8988T (cell line): ENCODE results near the gene SEPTIN11.

ENCODE experiments used
- DNase-seq: peaks from one replicate; pipeline ENCODE4 v3.0.0; 2011

The SEPTIN11 gene

GRCh38 chr4:76949276-76950051, at the start of gene SEPTIN11:
Gene SEPTIN11 (plus strand): TSS chr4:76949752. CDS start chr4:76949904, 152 bp downstream.
- peak; percentile 79 for DNase-seq

GRCh38 chr4:76902233-76902890, 47.2 kb upstream of the SEPTIN11 start:
- no peak for DNase-seq

DNA sequence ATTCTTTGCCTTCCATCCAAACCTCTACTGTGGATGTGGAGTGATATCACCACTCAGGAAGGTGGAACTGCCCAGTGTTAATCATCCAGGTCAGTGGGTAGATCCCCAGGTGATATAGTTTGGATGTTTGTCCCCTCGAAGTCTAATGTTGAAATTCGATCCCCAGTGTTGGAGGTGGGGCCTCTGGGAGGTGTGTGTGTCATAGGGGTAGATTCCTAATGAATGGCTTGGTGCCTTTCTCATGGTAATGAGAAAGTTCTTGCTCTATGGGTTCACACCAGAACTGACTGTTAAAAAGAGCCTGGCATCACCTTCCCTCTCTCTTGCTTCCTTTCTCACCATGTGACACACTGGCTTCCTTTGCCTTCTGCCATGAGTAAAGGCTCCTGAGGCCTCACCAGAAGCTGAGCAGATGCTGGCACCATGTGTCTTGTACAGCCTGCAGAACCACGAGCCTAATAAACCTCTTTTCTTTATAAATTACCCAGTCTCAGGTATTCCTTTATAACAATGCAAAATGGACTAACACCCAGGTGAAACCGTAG, 44.8 kb upstream of the SEPTIN11 start:
- DNase-seq: no peak

DNA sequence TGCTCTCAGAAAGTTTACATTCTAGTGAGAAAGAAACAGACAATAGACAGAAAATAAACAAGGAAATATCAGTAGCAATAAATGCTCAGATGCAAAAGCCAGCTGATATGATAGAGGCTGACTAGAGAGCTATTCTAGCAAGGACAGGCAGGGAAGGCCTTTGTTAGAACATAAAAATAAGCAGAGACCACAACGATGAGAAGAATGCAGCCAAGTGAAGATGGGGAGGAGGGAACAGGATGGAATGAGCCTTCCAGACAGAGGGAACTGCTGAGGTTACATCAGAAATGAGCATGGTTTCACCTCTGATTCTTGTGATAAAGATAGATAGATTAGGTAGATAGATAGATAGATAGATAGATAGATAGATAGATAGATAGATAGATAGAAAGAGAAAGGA, 44.0 kb upstream of the SEPTIN11 start:
- no peak for DNase-seq

DNA sequence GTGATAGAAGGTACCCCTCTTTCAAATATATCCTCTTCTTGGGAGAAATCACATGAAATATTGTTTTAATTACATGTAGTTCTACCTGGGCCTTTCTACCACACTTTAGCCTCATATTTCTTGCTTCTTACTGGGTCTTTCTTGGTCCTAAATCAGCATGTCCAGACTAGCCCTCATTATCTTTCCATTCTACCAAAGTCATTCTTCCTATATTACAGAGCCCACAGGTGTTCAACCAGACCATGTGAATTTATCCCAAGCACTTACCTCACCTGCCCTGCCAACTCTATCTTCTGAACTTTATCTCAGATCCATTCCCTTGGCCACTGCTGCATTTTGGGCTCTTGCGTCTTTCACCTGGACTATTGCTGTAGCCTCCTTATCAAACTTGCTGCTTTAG, 39.8 kb upstream of the SEPTIN11 start:
- no peak for DNase-seq

DNA sequence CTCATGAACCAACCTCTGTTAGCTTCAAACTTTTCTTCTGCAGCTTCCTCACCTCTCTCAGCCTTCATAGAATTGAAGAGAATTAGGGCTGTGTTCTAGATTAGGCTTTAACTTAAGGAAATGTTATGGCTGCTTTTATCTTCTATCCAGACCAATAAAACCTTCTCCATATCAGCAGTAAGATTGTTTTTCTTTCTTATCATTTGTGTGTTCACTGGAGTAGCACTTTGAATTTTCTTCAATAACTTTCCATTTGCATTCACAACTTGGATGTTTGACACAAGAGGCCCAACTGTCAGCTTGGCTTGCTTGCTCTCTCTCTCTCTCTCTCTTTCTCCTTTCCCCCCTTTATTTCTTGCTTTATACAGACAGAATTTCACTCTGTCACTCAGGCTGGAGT, 28.8 kb upstream of the SEPTIN11 start:
- no peak for DNase-seq

- no peak for DNase-seq
Measured at GRCh38 chr4:76923619-76924357, 25.8 kb upstream of the SEPTIN11 start.

DNA sequence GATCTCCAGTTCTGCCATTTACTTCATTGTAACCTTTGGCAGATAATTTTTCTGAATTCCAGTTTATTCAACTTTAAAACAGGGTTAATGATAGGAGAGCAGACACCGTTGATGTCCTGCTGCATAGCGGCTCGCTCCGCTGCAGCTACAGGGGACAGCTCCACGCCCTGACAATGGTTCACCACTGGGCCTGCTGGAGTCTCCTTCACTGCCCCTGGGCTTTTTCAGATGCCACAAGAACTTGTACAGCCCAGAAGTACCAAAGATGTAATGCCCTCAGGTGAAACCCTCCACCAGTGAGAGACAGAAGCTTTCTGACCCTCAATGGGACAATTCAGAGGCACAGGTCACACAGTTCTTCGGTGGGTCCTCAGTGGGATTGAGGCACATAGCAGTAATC, 22.7 kb upstream of the SEPTIN11 start:
- no peak for DNase-seq

- DNase-seq: no peak
Measured at GRCh38 chr4:76930685-76931084, 18.9 kb upstream of the SEPTIN11 start.

DNA sequence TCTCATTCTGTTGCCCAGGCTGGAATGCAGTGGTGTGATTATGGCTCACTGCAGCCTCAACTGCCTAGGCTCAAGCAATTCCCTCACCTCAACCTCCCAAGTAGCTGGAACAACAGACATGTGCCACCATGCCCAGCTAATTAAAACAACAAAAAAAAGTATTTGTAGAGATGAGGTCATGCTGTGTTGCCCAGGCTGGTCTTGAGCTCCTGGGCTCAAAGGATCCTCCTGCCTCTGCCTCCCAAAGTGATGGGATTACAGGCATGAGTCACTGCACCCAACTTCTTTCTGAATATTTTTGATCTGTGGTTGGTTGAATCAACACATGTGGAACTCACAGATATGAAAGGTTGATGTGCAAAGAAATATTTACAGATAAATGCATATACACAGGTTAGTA, 18.5 kb upstream of the SEPTIN11 start:
- no peak for DNase-seq

DNA sequence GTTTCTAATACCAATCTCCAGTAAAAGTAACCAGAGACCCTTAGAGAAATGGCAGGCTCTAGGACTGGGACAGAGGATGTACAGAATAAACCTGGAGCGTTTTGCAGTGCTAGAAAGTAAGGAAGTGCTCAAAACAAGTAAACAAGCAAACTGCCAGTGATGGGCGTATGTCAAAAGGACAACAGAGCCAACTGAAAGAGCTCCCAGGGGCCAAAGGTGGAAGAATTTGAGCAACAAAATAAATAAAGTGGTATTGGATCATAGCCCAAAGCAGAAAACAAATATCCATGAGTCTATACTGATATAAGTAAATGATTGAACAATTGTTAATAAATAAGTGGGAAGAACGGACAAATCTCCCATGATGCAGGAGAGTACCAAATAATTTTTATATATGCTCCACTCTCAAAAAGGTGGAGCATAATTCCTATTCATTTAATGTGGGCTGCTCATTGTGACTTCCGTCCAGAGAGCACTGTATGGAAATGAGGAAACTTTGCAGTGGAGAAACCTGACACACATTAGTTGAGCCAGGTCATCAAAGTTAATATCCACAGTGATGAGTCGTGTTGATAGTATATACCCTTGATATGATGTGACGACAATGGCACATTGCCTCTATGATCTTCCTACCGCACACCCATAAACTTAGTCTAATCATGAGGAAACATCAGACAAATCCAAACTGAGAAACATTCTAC, 17.8 kb upstream of the SEPTIN11 start:
- DNase-seq: no peak

DNA sequence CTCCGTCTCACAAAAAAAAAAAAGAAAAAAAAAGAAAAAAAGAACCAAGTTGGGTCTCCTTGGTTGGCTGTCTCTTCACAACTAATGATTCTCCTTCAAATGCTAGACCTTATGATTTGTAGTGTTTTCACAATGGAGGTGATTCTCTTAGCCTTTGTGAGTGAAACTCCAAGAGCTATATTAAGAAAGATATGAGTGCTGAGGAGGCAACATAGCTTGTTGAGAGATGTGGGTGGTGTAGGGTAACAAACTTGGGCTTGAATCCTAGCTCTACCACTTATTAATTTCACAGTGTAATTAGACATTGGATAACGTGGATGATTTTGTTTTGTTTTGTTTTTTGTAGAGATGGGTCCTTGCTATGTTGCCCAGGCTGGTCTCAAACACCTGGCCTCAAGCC, 10.4 kb upstream of the SEPTIN11 start:
- no peak for DNase-seq

- DNase-seq: no peak
Measured at GRCh38 chr4:76943129-76943620, 6.4 kb upstream of the SEPTIN11 start.

DNA sequence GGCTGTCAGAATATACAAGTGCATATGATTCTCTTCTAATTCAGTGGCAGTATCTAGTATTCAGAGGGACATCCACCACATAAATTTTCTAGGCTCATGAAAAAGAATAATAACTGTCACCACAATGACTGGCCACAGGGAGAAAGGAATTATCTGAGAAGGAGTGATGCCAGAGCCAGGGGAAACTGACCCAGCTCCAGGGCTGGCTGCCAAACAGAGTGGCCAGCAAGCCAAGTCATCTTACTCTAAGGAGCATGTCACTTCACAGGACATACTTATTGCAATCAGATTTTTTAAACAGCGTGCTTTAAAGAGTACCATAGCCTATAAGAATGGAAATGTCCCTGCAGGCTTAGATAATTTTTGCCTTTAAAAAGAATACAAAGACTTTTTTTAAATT, 5.8 kb upstream of the SEPTIN11 start:
- DNase-seq: no peak

- peak; percentile 9 for DNase-seq
Measured at GRCh38 chr4:76947369-76947768, 2.2 kb upstream of the SEPTIN11 start.

GRCh38 chr4:76948443-76949275, 893 bp upstream of the SEPTIN11 start:
- peak; percentile 50 for DNase-seq

- DNase-seq: peak; percentile 10
Measured at GRCh38 chr4:76950052-76950955, 752 bp downstream of the SEPTIN11 start.

DNA sequence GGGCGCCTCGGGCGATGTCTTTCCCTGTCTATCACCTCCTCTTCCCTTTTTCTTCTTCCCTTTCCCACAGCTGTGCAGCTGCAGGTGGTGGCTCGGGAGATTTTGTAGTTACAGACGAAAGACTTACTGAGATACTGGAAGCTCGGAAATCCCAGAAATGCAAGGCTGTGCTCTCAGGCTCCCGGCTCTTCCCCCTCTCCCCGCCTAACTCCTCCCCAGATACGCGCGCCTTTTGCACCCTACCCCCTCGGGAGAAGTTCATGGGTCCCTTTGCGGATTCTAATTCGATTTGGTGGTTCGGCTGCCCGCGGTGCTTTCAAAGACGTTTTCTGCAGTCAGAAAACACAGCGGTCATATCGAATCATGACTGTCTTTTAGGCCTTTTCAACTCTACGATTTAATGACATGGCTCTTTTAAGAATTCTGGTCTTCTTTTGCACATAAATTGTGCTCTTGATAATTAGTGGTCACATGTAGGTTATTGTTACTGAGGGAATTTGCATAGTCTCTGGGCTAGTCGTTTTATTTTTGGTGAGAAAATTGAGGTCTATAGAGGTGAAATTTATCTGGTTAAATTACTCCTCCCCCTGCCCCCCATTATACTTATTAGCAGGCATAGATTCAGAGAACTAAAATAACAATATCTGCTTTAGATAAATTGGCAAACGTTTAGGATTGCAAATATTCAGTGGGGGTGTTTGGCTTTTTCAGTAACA, 1.6 kb downstream of the SEPTIN11 start:
- no peak for DNase-seq

GRCh38 chr4:76951672-76952010, 2.1 kb downstream of the SEPTIN11 start:
- DNase-seq: no peak

DNA sequence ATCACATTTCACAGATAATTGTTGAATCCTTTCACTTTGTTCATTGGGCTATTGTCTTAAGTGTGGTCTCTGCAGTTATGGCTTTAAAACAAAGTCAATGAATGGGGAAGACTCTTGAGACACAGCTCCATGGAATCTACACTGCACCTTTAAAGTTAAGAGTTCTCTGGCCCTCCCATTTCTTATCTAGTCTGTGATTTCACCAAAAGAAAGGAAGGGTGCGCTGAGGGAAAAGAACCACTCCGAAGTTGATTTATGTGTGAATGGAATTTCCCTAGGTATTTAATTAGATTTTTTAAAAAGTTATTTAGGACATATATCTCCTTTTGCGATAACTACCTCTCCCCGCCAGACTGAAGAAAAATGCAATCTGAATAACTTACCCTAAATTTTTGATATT, 2.5 kb downstream of the SEPTIN11 start:
- no peak for DNase-seq
